ENCODE results near the gene CDIP1.

Gene CDIP1

GRCh38 chr16:4477966-4478365 is 60.6 kb downstream of the CDIP1 start:
- Histone ChIP-seq H3K4me2 (ENCODE audit: low read length) (peak overlapping the region; percentile 92), H3K4me1 (ENCODE audit: control insufficient read depth, insufficient read depth, low read length) (peaks cover 21% of the 10 kb centered on the region), H3K9ac (ENCODE audit: low read depth, low read length) (no peak overlapping the region), H3K9me3 (replicated peaks; ENCODE audit: low read length) (no peaks in the 10 kb centered on the region), H3K36me3 (ENCODE audit: insufficient read depth, low read length) (no peaks in the 10 kb centered on the region), H3K4me3 (ENCODE audit: low read length) (no peak overlapping the region), H3K27me3 (ENCODE audit: control insufficient read depth, insufficient read depth, low read length) (no peaks in the 10 kb centered on the region)

GRCh38 chr16:4475880-4476788 is 62.4 kb downstream of the CDIP1 start, which contains the start of gene HMOX2:
Gene HMOX2, plus strand, starts transcription at chr16:4476398. Its CDS starts 29,127 bp downstream, at chr16:4505525.
- Histone ChIP-seq H3K36me3 (ENCODE audit: insufficient read depth, low read length) (no peaks in the 10 kb centered on the region), H3K4me1 (ENCODE audit: control insufficient read depth, insufficient read depth, low read length) (peaks cover 21% of the 10 kb centered on the region), H3K9ac (ENCODE audit: low read depth, low read length) (peak within 1 kb of the TSS; percentile 87), H3K27me3 (ENCODE audit: control insufficient read depth, insufficient read depth, low read length) (no peaks in the 10 kb centered on the region), H3K9me3 (replicated peaks; ENCODE audit: low read length) (no peaks in the 10 kb centered on the region), H3K4me2 (ENCODE audit: low read length) (peak within 1 kb of the TSS; percentile 92), H3K4me3 (ENCODE audit: low read length) (peak within 1 kb of the TSS; percentile 91)

- Histone ChIP-seq H3K4me3 (ENCODE audit: low read length) (peak within 1 kb of the TSS; percentile 77), H3K27me3 (ENCODE audit: control insufficient read depth, insufficient read depth, low read length) (no peaks in the 10 kb centered on the region), H3K36me3 (ENCODE audit: insufficient read depth, low read length) (peaks cover under 1% of the 10 kb centered on the region), H3K4me2 (ENCODE audit: low read length) (peak within 1 kb of the TSS; percentile 84), H3K9ac (ENCODE audit: low read depth, low read length) (peak within 1 kb of the TSS; percentile 62), H3K9me3 (replicated peaks; ENCODE audit: low read length) (no peaks in the 10 kb centered on the region), H3K4me1 (ENCODE audit: control insufficient read depth, insufficient read depth, low read length) (peaks cover 21% of the 10 kb centered on the region)
Observed at GRCh38 chr16:4474192-4474961, 64.2 kb downstream of the CDIP1 start, which contains the start of gene NMRAL1. Gene NMRAL1, minus strand, starts transcription at chr16:4474625. Its CDS starts 493 bp downstream, at chr16:4474132.

- Histone ChIP-seq H3K9ac (ENCODE audit: low read depth, low read length) (no peak overlapping the region), H3K4me2 (ENCODE audit: low read length) (no peak overlapping the region), H3K9me3 (replicated peaks; ENCODE audit: low read length) (no peaks in the 10 kb centered on the region), H3K27me3 (ENCODE audit: control insufficient read depth, insufficient read depth, low read length) (no peaks in the 10 kb centered on the region), H3K36me3 (ENCODE audit: insufficient read depth, low read length) (peaks cover 6% of the 10 kb centered on the region), H3K4me3 (ENCODE audit: low read length) (no peak overlapping the region), H3K4me1 (ENCODE audit: control insufficient read depth, insufficient read depth, low read length) (peaks cover 17% of the 10 kb centered on the region)
Observed at GRCh38 chr16:4472880-4473279, 65.7 kb downstream of the CDIP1 start.

- H3K9ac ChIP-seq (ENCODE audit: low read depth, low read length): no peak overlapping the region
- no peaks in the 10 kb centered on the region for H3K27me3 ChIP-seq (ENCODE audit: control insufficient read depth, insufficient read depth, low read length)
- H3K9me3 ChIP-seq (replicated peaks; ENCODE audit: low read length): no peaks in the 10 kb centered on the region
- peaks cover 14% of the 10 kb centered on the region for H3K4me1 ChIP-seq (ENCODE audit: control insufficient read depth, insufficient read depth, low read length)
- no peak overlapping the region for H3K4me2 ChIP-seq (ENCODE audit: low read length)
- no peak overlapping the region for H3K4me3 ChIP-seq (ENCODE audit: low read length)
- H3K36me3 ChIP-seq (ENCODE audit: insufficient read depth, low read length): peaks cover 7% of the 10 kb centered on the region
Observed at GRCh38 chr16:4471869-4472268, 66.7 kb downstream of the CDIP1 start.

GRCh38 chr16:4468972-4469371 is 69.6 kb downstream of the CDIP1 start:
- H3K27me3 ChIP-seq (ENCODE audit: control insufficient read depth, insufficient read depth, low read length): no peaks in the 10 kb centered on the region
- H3K4me3 ChIP-seq (ENCODE audit: low read length): no peak overlapping the region
- H3K4me2 ChIP-seq (ENCODE audit: low read length): no peak overlapping the region
- H3K9ac ChIP-seq (ENCODE audit: low read depth, low read length): no peak overlapping the region
- H3K36me3 ChIP-seq (ENCODE audit: insufficient read depth, low read length): peaks cover 18% of the 10 kb centered on the region
- peaks cover 7% of the 10 kb centered on the region for H3K4me1 ChIP-seq (ENCODE audit: control insufficient read depth, insufficient read depth, low read length)
- H3K9me3 ChIP-seq (replicated peaks; ENCODE audit: low read length): no peaks in the 10 kb centered on the region

GRCh38 chr16:4467916-4468315 is 70.7 kb downstream of the CDIP1 start:
- peaks cover 10% of the 10 kb centered on the region for H3K4me1 ChIP-seq (ENCODE audit: control insufficient read depth, insufficient read depth, low read length)
- H3K9ac ChIP-seq (ENCODE audit: low read depth, low read length): no peak overlapping the region
- H3K27me3 ChIP-seq (ENCODE audit: control insufficient read depth, insufficient read depth, low read length): no peaks in the 10 kb centered on the region
- peaks cover 21% of the 10 kb centered on the region for H3K36me3 ChIP-seq (ENCODE audit: insufficient read depth, low read length)
- no peak overlapping the region for H3K4me2 ChIP-seq (ENCODE audit: low read length)
- H3K4me3 ChIP-seq (ENCODE audit: low read length): no peak overlapping the region
- H3K9me3 ChIP-seq (replicated peaks; ENCODE audit: low read length): no peaks in the 10 kb centered on the region

GRCh38 chr16:4465977-4466779 is 72.4 kb downstream of the CDIP1 start:
- Histone ChIP-seq H3K4me1 (ENCODE audit: control insufficient read depth, insufficient read depth, low read length) (peaks cover 10% of the 10 kb centered on the region), H3K9ac (ENCODE audit: low read depth, low read length) (no peak overlapping the region), H3K9me3 (replicated peaks; ENCODE audit: low read length) (no peaks in the 10 kb centered on the region), H3K36me3 (ENCODE audit: insufficient read depth, low read length) (peaks cover 22% of the 10 kb centered on the region), H3K4me3 (ENCODE audit: low read length) (no peak overlapping the region), H3K27me3 (ENCODE audit: control insufficient read depth, insufficient read depth, low read length) (no peaks in the 10 kb centered on the region), H3K4me2 (ENCODE audit: low read length) (no peak overlapping the region)

GRCh38 chr16:4463522-4464163 is 74.9 kb downstream of the CDIP1 start:
- H3K4me1 ChIP-seq (ENCODE audit: control insufficient read depth, insufficient read depth, low read length): peaks cover 21% of the 10 kb centered on the region
- no peaks in the 10 kb centered on the region for H3K9me3 ChIP-seq (replicated peaks; ENCODE audit: low read length)
- H3K27me3 ChIP-seq (ENCODE audit: control insufficient read depth, insufficient read depth, low read length): no peaks in the 10 kb centered on the region
- H3K36me3 ChIP-seq (ENCODE audit: insufficient read depth, low read length): peaks cover 21% of the 10 kb centered on the region
- no peak overlapping the region for H3K4me3 ChIP-seq (ENCODE audit: low read length)
- H3K9ac ChIP-seq (ENCODE audit: low read depth, low read length): peak overlapping the region; percentile 18
- no peak overlapping the region for H3K4me2 ChIP-seq (ENCODE audit: low read length)

- Histone ChIP-seq H3K4me2 (ENCODE audit: low read length) (no peak overlapping the region), H3K36me3 (ENCODE audit: insufficient read depth, low read length) (peaks cover 26% of the 10 kb centered on the region)
Observed at GRCh38 chr16:4461250-4462085, 77.1 kb downstream of the CDIP1 start.

More at GRCh38 chr16:4461250-4462085, 77.1 kb downstream of the CDIP1 start:
- peaks cover 21% of the 10 kb centered on the region for H3K4me1 ChIP-seq (ENCODE audit: control insufficient read depth, insufficient read depth, low read length)
- no peaks in the 10 kb centered on the region for H3K27me3 ChIP-seq (ENCODE audit: control insufficient read depth, insufficient read depth, low read length)
- no peak overlapping the region for H3K9ac ChIP-seq (ENCODE audit: low read depth, low read length)
- H3K9me3 ChIP-seq (replicated peaks; ENCODE audit: low read length): no peaks in the 10 kb centered on the region
- H3K4me3 ChIP-seq (ENCODE audit: low read length): no peak overlapping the region
